BLaER1 (cell line): ENCODE results near the gene PPP1R12C.

Experiments used
- H3K27ac ChIP-seq: shearing (Covaris generic); formaldehyde crosslinking; 2 replicates; pipeline ENCODE4 v1.8.1; 2022
- H3K27me3 ChIP-seq: shearing (Covaris generic); formaldehyde crosslinking; 2 replicates; pipeline ENCODE4 v1.8.1; 2022
- H3K36me3 ChIP-seq: shearing (Covaris generic); formaldehyde crosslinking; 2 replicates; pipeline ENCODE4 v1.8.1; 2022
- H3K4me1 ChIP-seq: shearing (Covaris generic); formaldehyde crosslinking; 2 replicates; pipeline ENCODE4 v1.8.1; 2022
- H3K4me2 ChIP-seq: shearing (Covaris generic); formaldehyde crosslinking; 2 replicates; pipeline ENCODE4 v1.8.1; 2022
- H3K4me3 ChIP-seq: shearing (Covaris generic); formaldehyde crosslinking; 2 replicates; pipeline ENCODE4 v1.8.1; 2022
- H3K9ac ChIP-seq: shearing (Covaris generic); formaldehyde crosslinking; 2 replicates; pipeline ENCODE4 v1.8.1; 2022
- H3K9me3 ChIP-seq: shearing (Covaris generic); formaldehyde crosslinking; 2 replicates; pipeline ENCODE4 v1.8.1; 2022
- H4K20me1 ChIP-seq: shearing (Covaris generic); formaldehyde crosslinking; 2 replicates; pipeline ENCODE4 v1.8.1; 2022
- Cebpa-rat ChIP-seq: shearing (Covaris generic); IDR thresholded peaks from 2 replicates; pipeline ENCODE4 v1.8.1; 2022

PPP1R12C gene

GRCh38 chr19:55116859-55117662, at the start of gene PPP1R12C:
PPP1R12C (minus strand) TSS chr19:55117637; CDS start chr19:55117543, 94 bp downstream.
- Histone ChIP-seq H3K9me3 (no peaks in the 10 kb centered on the region), H3K9ac (peak within 1 kb of the TSS; percentile 94), H3K4me2 (peak within 1 kb of the TSS; percentile 97), H3K36me3 (peaks cover 18% of the 10 kb centered on the region), H3K4me3 (peak within 1 kb of the TSS; percentile 98), H3K4me1 (peaks cover 54% of the 10 kb centered on the region), H4K20me1 (peaks cover 52% of the 10 kb centered on the region), H3K27ac (peak within 1 kb of the TSS; percentile 93), H3K27me3 (no peaks in the 10 kb centered on the region)
- no peak for TF ChIP-seq Cebpa-rat

GRCh38 chr19:55166530-55167268, 49.3 kb upstream of the PPP1R12C start, which contains the start of gene DNAAF3:
DNAAF3 (minus strand) TSS chr19:55166613; CDS start chr19:55166413, 200 bp downstream.
- peak within 1 kb of the TSS; percentile 63 for H3K4me3 ChIP-seq
- H3K36me3 ChIP-seq = no peaks in the 10 kb centered on the region
- peak within 1 kb of the TSS; percentile 72 for H3K27ac ChIP-seq
- TF ChIP-seq Cebpa-rat = no peak
- H4K20me1 ChIP-seq = no peaks in the 10 kb centered on the region
- H3K9ac ChIP-seq = peak within 1 kb of the TSS; percentile 74
- H3K9me3 ChIP-seq = no peaks in the 10 kb centered on the region
- H3K4me1 ChIP-seq = peaks cover 18% of the 10 kb centered on the region
- H3K4me2 ChIP-seq = peak within 1 kb of the TSS; percentile 86
- H3K27me3 ChIP-seq = peaks cover 21% of the 10 kb centered on the region

- H3K4me2 ChIP-seq = peak overlapping the region; percentile 86
- H3K4me1 ChIP-seq = peaks cover 18% of the 10 kb centered on the region
- no peaks in the 10 kb centered on the region for H3K36me3 ChIP-seq
- TF ChIP-seq Cebpa-rat = no peak
- peaks cover 14% of the 10 kb centered on the region; the same call in 1 of the 2 replicates for H3K27me3 ChIP-seq
- H3K27ac ChIP-seq = no peak overlapping the region
- peak overlapping the region; percentile 63 for H3K4me3 ChIP-seq
- H3K9me3 ChIP-seq = no peaks in the 10 kb centered on the region
- H3K9ac ChIP-seq = no peak overlapping the region
- no peaks in the 10 kb centered on the region for H4K20me1 ChIP-seq
Observed at GRCh38 chr19:55165952-55166529, 48.6 kb upstream of the PPP1R12C start.

- Histone ChIP-seq H4K20me1 (no peaks in the 10 kb centered on the region), H3K4me3 (no peak overlapping the region), H3K36me3 (no peaks in the 10 kb centered on the region), H3K4me2 (no peak overlapping the region), H3K4me1 (peaks cover 46% of the 10 kb centered on the region), H3K27me3 (no peaks in the 10 kb centered on the region), H3K9me3 (no peaks in the 10 kb centered on the region), H3K27ac (no peak overlapping the region), H3K9ac (no peak overlapping the region)
- TF ChIP-seq Cebpa-rat = no peak
Observed at GRCh38 chr19:55161571-55162322, 44.3 kb upstream of the PPP1R12C start.

DNA sequence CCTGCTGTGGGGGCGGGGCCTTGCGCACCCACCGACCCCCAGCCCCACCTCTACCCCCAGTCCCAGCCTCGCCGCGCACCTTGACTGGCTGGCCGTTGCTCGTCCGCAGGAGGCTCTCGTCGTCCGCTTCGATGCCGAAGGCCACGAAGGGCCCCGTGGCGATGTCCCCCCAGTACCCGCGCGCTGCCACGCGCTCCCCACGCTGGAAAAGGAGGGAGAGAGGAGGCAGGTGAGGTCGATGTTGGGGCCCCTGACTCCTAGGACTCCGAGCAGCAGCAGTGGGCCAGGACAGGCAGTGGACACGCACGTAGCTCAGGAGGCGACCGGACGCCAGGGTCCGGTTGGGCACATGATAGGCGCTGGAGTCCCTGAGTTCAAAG, 43.5 kb upstream of the PPP1R12C start:
- peak overlapping the region; percentile 86; the same call in 1 of the 2 replicates for H3K4me2 ChIP-seq
- H3K27ac ChIP-seq = no peak overlapping the region
- no peaks in the 10 kb centered on the region for H3K36me3 ChIP-seq
- H3K4me3 ChIP-seq = no peak overlapping the region
- no peaks in the 10 kb centered on the region for H3K9me3 ChIP-seq
- H4K20me1 ChIP-seq = no peaks in the 10 kb centered on the region
- no peak for TF ChIP-seq Cebpa-rat
- no peak overlapping the region for H3K9ac ChIP-seq
- peaks cover 50% of the 10 kb centered on the region for H3K4me1 ChIP-seq
- H3K27me3 ChIP-seq = no peaks in the 10 kb centered on the region

DNA sequence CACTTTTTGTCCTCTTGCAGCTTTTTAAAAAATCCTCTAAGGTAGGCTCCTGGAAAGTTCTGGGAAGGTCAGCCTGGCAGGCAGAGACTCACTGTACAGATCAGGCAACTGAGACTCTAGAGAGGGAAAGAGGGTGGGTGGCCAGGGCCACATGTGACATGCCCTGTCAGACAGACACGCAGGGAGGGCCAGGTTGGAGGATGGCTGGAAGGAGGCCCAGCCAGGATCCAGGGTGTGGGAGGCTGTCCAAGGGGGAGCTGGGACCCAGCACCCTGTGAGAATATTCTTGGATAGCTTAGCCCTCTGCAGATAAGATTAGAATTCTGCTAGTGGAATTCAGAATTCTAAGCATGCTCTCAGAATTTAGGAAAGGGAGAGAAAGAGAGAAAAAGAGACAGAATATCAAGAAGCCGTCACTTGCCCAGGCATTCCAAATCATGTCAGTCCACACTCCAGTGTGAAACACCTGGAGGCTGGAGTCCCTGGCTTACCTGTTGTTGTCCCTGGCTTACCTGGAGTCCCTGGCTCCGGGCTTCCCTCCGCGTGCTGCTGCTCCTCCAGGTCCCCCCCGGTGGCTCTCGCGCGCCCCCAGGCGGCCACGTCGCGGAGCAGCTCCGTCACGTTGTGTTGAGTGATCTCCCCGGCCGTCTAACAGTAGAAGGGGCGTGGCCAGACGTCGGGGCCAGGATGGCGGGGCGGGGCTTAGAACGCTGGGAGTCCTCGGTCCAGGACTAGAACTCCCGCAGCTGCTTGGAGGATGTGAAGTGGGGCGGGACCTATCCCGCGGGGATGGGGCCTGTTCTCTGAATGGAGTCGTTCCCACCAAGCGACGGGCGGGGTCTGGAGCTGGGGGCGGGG, 42.9 kb upstream of the PPP1R12C start:
- H3K27ac ChIP-seq = peak overlapping the region; percentile 50
- H3K4me2 ChIP-seq = peak overlapping the region; percentile 86
- no peaks in the 10 kb centered on the region for H4K20me1 ChIP-seq
- peak overlapping the region; percentile 44; the same call in 1 of the 2 replicates for H3K4me3 ChIP-seq
- 0 out of 2 replicates have a peak overlapping the region, but pooled peaks have one; percentile 65 for H3K9ac ChIP-seq
- H3K9me3 ChIP-seq = no peaks in the 10 kb centered on the region
- no peaks in the 10 kb centered on the region for H3K36me3 ChIP-seq
- no peaks in the 10 kb centered on the region for H3K27me3 ChIP-seq
- no peak for TF ChIP-seq Cebpa-rat
- H3K4me1 ChIP-seq = peaks cover 48% of the 10 kb centered on the region

DNA sequence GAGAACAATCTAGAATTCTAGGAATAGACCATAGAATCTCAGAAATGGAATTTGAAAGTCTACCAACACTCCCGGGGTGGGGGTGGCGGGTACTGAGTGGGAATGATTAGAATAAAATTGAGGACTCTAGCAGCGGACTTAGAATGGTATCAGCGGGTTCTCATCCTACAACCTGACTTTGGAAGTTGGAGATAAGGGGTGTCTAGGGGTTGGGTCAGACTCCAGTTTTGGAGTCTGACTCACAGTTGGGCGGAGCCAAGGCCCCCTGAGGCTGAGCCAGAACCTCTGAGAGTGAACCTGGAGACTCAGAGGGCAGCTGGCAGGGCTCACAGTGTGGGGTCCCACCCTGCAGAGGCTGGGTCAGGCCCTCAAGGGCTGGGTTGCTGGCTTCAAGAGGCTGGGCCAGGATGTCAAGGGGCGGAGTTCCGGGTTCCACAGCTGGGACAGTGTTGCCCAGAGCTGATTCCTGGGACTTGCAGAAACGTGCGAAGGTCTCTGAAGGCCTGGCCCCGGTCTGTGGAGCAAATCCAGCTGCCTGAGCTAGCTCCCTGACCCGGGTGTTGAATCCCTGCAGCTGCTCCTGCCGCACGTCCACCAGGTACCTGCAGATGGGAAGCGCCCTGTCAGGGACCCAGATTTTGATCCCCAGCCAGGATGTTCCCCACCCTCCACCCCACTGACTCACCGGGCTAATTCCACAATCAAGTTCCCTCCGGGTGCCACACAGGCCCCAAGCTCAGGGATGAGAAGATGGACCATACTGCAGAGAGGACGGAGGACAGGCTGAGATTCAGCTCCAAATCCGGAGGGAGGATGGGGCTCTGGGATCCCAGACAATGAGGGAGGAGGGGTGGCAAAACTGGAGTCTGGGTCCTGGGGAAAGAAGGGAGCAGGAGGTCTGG, 41.7 kb upstream of the PPP1R12C start:
- Histone ChIP-seq H3K9ac (peak overlapping the region; percentile 65), H3K4me1 (peaks cover 54% of the 10 kb centered on the region), H3K27ac (peak overlapping the region; percentile 50), H3K9me3 (no peaks in the 10 kb centered on the region), H4K20me1 (no peaks in the 10 kb centered on the region), H3K36me3 (no peaks in the 10 kb centered on the region), H3K4me3 (peak overlapping the region; percentile 44; the same call in 1 of the 2 replicates), H3K4me2 (peak overlapping the region; percentile 86), H3K27me3 (no peaks in the 10 kb centered on the region)
- TF ChIP-seq Cebpa-rat = no peak

DNA sequence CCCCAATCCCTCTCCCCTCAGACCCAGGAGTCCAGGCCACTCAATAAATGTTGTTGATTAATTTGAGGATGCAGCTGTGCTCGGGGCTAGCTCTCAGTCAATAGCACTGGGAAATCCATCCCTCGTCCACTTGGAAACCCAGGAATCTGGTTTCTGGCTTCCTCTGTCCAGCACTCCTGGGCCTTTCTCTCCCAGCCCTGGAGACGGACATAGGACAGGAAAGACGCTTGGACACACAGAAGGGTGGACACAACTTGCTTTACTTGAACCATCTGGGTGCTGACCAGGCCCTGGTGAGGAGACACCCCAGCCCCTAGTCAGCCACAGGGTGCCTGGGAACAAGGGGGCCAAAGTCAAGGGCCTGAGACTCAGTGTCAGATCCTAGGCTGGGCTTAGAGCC, 41.0 kb upstream of the PPP1R12C start:
- Histone ChIP-seq H3K4me1 (peaks cover 61% of the 10 kb centered on the region), H4K20me1 (no peaks in the 10 kb centered on the region), H3K27ac (0 out of 2 replicates have a peak overlapping the region, but pooled peaks have one; percentile 23), H3K27me3 (no peaks in the 10 kb centered on the region), H3K9ac (no peak overlapping the region; the same call in 1 of the 2 replicates), H3K4me2 (peak overlapping the region; percentile 86), H3K36me3 (no peaks in the 10 kb centered on the region), H3K4me3 (no peak overlapping the region), H3K9me3 (no peaks in the 10 kb centered on the region)
- TF ChIP-seq Cebpa-rat = no peak
